HG03064 (cell line): ENCODE results near the gene MTERF4.

Experiments
- ATAC-seq: cut with Tn5 transposase; IDR thresholded peaks from one replicate; pipeline ENCODE4 v1.9.1; 2021; ENCODE audit warnings: low read depth; ENCODE audit not compliant: unreplicated experiment

The MTERF4 gene

GRCh38 chr2:241091201-241091600 is 10.9 kb downstream of the MTERF4 start:
- ATAC-seq = no peak

DNA sequence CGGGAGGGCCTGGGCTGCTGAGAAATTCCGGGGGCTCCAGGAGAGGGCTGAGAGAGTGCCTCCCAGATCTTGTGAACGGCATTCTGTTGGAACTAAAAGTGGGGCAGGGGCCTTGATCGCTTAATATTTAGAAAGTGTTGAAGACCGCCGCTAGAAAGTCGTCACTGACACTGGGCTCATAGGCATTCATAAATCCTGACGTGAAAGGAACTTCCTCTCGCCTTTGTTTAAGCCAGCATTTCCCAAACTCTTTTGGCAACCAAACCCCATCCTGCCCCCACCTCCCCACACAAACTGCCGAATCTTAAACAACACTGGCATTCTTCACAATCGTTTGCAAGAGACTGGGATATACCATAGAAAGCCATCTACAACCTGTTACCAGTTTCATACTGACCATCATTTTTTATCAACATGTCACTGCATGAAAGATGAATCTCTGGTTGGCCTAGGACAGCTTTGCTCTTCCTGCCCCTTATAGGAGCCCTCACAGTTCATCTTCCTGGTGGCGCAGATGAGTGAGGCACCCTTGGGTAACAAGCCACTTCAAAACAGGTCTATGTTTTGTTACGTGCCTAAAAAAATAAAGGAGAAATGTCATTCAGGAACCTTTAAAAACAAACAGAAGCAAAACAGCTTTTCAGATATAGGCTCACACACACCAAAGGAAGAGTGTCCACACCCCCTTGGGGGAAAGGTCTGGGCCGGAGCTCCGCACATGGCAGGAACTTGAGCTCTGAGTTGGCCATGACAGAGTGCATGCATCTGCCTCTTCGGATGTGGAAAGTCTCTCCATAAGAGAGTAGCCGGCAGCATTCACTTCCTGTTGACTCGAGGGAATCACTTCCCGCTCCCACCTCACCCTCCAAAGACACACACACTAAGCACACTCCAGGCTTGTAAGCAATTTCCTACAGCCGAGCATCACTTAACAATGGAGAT is 13.0 kb downstream of the MTERF4 start:
- no peak for ATAC-seq

DNA sequence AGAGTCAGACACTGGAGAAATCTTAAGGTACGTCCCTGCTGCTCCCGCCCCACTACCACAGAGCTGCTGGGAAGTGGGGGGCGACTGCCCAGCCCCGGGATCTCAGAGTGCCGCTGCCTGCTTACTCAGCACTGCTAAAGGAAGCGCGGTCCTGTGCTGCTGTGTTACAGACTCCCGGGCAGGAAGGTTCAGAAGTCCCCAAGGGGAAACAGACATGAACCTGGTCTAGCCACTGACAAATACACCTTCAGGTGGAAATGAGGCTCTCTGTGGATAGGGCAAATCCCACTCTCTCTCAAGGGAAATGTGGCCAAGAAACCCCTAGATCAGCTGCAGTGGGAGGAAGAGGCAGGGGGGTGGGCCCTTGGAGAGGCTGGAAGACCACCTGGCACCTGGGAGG is 13.7 kb downstream of the MTERF4 start:
- no peak for ATAC-seq

GRCh38 chr2:241087420-241088268 is 14.4 kb downstream of the MTERF4 start:
- no peak for ATAC-seq

GRCh38 chr2:241084856-241085444 is 17.1 kb downstream of the MTERF4 start:
- no peak for ATAC-seq

GRCh38 chr2:241083091-241083415 is 19.0 kb downstream of the MTERF4 start:
- no peak for ATAC-seq

DNA sequence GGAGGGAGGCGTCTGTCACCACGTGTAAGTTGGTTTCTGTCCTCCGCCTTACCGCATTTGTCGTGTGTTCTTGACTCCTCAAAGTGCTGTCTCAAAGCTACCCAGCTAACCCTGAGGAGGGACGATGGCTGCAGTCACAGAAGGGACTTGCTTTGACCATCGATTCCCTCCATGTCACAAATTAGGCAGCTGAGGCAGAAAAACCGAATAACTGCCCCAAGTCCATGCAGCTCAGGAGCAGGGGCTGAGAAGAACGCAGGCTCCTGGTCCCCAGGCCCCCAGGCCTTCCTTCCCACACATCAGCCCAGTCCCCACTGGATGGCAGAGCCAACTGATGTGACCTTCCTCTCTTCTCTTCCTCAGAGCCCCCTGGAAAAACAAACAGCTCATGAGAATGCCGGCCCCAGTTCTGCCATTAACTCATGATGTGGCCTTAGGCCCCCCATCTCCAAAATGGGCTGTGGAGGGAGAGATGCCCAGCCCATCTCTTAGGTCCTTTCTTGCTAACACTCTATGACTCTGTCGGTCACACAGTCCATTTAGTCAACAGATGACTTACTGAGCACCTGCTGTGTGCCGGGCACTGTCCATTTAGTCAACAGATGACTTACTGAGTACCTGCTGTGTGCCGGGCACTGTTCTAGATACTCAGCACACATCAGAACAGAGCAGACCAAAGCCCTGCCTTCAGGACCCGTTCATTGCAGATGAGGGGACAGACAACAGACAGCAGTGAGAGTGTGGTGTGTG is 19.6 kb downstream of the MTERF4 start:
- ATAC-seq = no peak

GRCh38 chr2:241081643-241082340 is 20.3 kb downstream of the MTERF4 start:
- ATAC-seq = no peak

GRCh38 chr2:241081190-241081642 is 20.9 kb downstream of the MTERF4 start:
- no peak for ATAC-seq

DNA sequence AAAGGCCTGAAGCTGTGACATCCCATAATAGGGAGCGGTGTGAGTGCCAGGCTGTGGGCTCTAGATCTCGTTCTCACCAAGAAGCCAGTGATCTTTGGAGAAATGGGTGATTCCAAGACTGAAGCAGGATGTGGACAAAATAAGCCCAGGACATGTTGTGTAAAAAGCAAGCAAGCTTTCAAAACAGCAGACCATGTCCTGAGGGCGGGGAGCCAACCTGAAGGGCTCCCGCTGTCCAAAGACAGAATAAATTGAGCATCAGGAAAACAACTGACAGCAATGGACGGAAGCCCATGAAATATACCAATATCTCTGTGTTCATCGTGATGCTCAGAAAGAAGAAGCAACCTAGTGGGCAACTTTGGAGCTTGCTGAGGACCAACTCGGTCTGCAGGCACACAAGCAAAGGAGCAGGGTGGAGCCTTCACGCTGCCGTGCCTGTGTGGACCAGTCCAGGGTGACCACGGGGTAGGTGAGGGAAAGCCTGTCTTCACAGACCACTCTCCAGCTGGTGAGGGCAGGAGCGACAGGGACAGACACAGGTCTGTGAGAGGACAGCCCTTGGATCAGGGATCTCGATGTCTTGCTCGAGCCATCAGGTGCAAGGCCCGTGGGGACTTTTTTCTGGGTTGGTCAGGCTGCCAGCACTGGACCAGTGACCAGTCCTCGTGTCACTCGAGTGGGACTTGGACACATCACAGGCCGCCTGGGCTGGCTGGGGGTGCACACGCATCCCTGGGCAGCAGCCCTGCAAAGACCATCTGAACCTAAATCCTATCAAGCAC is 21.5 kb downstream of the MTERF4 start:
- ATAC-seq = no peak

DNA sequence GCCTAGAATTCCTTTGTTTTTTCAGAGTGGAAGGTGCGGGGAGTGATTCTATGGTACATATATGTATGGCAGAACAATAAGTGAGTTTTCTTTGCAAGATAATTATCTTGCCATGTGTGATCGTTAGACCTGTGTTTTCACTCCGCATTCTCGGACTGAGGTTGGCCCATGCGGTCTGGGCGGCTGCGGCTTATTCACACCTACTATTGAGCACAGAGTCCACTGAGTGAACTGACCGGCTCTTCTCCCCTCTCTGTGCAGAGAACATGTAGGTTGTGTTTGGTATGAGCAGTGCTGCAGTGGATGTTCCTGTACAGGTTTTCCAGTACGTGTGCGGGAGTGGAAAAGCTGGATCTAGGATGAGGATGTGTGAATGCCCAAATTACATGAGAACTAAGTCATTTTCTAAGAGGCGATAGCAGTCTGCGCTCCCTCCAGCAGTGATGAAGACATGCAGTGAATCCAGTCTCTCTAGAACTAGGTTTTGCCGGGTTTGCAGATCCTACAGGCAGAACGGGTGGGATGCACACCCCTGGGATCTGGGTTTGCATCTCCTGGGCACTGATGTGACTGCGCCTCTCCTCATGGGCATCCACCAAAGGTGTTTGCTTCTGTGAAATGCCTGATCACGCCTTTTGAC is 27.1 kb downstream of the MTERF4 start:
- ATAC-seq = no peak

- no peak for ATAC-seq
These were observed 27.8 kb downstream of the MTERF4 start for GRCh38 chr2:241074065-241074818.

- no peak for ATAC-seq
These were observed 28.7 kb downstream of the MTERF4 start for GRCh38 chr2:241073166-241074064.

DNA sequence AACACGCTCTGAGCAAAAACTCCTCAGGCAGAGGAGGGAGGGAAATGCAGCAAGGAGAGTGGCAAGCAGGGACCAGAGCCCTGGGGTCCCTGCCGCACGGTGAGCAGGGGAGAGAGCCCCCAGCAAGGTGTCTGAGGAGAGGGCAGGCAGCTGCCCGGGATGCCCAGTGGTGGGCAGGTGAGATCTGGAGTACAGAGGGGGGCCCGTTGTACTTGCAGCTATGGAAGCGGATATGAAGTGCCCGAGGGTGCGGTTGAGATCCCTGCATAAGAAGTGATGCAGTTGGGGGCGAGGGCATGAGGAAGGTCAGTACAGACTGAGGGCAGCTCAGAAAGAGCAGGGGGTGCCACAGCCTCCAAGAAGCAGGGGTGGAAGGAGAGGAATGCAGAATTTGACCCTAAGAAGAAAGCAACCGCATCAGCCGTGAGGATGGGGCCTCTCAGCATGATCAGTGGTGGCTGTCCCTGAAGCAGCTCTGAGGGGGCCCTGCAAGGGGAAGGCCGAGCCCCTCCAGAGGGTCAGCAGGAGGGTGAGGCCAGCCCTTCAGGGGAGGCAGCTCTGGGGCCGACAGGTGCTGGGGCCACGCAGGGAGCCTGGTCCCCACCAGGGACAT is 29.4 kb downstream of the MTERF4 start:
- ATAC-seq = no peak

- no peak for ATAC-seq
These were observed 29.9 kb downstream of the MTERF4 start for GRCh38 chr2:241072151-241072550.

DNA sequence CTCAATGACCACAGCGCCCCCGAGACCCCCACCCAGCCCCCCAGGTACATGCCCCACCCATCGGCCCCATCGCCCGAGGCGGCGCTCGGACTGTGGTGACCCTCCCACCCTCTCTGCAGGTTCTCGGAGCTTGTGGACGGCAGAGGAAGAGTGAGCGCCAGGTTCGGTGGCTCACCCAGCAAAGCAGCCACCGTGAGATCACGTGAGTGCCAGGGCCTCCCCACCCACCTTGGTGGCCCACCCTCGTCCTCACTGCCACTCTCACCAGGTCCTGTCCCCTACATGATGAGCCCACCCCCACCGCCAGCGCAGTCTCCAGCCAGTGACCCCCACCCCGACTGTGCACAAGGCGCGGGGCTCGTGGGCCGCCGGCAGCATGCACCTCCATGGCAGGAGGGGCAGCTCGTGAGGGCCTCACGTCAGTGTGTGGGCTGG is 30.4 kb downstream of the MTERF4 start:
- ATAC-seq = no peak
